GM06990 (cell line): Measurements from ENCODE around the gene NOP53.
"Not testable (repeated sequence)": the region's sequence is repeated elsewhere in the genome, so short reads cannot be mapped to it uniquely, and the experiment has no call there.

ENCODE experiments used
- DNase-seq: peaks from one replicate; pipeline ENCODE4 v3.0.0-alpha.2; 2011; ENCODE audit not compliant: insufficient read length; ENCODE audit errors: extremely low read depth
- H3K27me3 ChIP-seq: replicated peaks from 2 replicates; pipeline ENCODE4 v1.6.0; 2011; ENCODE audit warnings: low read length; ENCODE audit not compliant: control insufficient read depth, insufficient read depth
- H3K36me3 ChIP-seq: 2 replicates; pipeline ENCODE4 v1.5.1; 2011; ENCODE audit warnings: low read length; ENCODE audit not compliant: control insufficient read depth, insufficient read depth
- H3K4me3 ChIP-seq: replicated peaks from 2 replicates; pipeline ENCODE4 v1.5.1; 2011; ENCODE audit warnings: low read depth, mild to moderate bottlenecking, control low read depth, low read length
- CTCF ChIP-seq: IDR thresholded peaks from 2 replicates; pipeline ENCODE4 v1.5.1; 2011; ENCODE audit warnings: low read length, control low read depth, mild to moderate bottlenecking, inconsistent platforms; ENCODE audit not compliant: insufficient read depth, poor library complexity, severe bottlenecking

NOP53 gene

DNA sequence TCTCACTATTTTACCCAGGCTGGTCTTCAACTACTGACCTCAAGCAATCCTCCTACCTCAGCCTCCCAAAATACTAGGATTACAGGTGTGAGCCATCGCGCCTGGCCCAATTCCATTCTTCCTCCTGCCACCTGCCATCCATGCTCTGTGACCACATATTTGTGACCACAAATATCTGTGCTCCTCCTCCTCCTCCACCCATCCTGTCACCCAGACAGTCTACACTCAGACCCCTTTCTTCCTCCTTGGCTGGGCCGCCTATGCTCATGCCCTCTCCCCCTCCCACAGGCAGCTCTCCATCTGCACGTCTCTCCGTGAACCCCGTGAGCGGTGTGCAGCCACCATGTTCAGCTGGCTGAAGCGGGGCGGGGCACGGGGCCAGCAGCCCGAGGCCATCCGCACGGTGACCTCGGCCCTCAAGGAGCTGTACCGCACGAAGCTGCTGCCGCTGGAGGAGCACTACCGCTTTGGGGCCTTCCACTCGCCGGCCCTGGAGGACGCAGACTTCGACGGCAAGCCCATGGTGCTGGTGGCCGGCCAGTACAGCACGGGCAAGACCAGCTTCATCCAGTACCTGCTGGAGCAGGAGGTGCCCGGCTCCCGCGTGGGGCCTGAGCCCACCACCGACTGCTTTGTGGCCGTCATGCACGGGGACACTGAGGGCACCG lies 28.9 kb upstream of the NOP53 start:
- TF ChIP-seq CTCF: no peak
- H3K36me3 ChIP-seq: no peaks in the 10 kb centered on the region
- DNase-seq: no peak
- no peak overlapping the region for H3K4me3 ChIP-seq
- H3K27me3 ChIP-seq: no peaks in the 10 kb centered on the region; the same call in 1 of the 2 replicates

GRCh38 chr19:47718415-47719046 lies 26.8 kb upstream of the NOP53 start:
- H3K4me3 ChIP-seq, H3K27me3 ChIP-seq, H3K36me3 ChIP-seq: not testable (repeated sequence)

GRCh38 chr19:47719047-47719859 lies 26.1 kb upstream of the NOP53 start:
- TF ChIP-seq CTCF: no peak
- DNase-seq: no peak
- no peaks in the 10 kb centered on the region for H3K27me3 ChIP-seq
- H3K4me3 ChIP-seq: no peak overlapping the region
- no peaks in the 10 kb centered on the region for H3K36me3 ChIP-seq

More at GRCh38 chr19:47718415-47719046, 26.8 kb upstream of the NOP53 start:
- DNase-seq: not testable (repeated sequence)

GRCh38 chr19:47720669-47721422 lies 24.5 kb upstream of the NOP53 start:
- DNase-seq: no peak
- TF ChIP-seq CTCF: no peak
- Histone ChIP-seq H3K36me3 (no peaks in the 10 kb centered on the region), H3K27me3 (no peaks in the 10 kb centered on the region), H3K4me3 (no peak overlapping the region)

DNA sequence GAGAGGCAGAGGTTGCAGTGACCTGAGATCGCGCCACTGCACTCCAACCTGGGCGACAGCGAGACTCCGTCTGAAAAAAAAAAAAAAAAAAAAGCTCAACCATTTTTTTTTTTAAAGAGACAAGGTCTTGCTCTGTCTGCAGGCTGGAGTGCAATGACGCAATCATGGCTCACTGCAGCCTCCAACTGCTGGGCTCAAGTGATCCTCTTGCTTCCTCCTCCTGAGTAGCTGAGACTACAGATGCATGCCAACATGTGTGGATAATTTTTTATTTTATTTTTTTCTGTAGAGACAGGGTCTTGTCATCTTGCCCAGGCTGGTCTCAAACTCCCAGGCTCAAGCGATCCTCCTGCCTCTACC lies 21.8 kb upstream of the NOP53 start:
- no peak for TF ChIP-seq CTCF
- Histone ChIP-seq H3K36me3 (no peaks in the 10 kb centered on the region), H3K4me3 (no peak overlapping the region), H3K27me3 (no peaks in the 10 kb centered on the region)
- no peak for DNase-seq
